ENCODE results near the gene SPN.

DNA sequence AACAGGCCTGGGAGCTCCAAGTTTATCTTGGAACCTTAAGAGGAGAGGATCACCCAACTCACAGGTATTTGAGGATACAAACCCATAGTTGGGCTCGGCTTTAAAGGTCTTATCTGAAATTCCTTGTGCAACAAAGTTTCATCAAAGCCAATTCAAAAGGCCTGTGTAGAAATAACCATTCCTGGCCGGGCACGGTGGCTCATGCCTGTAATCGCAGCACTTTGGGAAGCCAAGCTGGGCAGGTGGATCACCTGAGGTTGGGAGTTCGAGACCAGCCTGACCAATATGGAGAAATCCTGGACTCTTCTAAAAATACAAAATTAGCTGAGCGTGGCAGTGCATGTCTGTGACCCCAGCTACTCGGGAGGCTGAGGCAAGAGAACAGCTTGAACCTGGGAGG is 54.1 kb downstream of the SPN start:
- no peak for TF ChIP-seq POLR2A (IDR thresholded peaks at IDR 0.05)
- TF ChIP-seq, protein P1, sequence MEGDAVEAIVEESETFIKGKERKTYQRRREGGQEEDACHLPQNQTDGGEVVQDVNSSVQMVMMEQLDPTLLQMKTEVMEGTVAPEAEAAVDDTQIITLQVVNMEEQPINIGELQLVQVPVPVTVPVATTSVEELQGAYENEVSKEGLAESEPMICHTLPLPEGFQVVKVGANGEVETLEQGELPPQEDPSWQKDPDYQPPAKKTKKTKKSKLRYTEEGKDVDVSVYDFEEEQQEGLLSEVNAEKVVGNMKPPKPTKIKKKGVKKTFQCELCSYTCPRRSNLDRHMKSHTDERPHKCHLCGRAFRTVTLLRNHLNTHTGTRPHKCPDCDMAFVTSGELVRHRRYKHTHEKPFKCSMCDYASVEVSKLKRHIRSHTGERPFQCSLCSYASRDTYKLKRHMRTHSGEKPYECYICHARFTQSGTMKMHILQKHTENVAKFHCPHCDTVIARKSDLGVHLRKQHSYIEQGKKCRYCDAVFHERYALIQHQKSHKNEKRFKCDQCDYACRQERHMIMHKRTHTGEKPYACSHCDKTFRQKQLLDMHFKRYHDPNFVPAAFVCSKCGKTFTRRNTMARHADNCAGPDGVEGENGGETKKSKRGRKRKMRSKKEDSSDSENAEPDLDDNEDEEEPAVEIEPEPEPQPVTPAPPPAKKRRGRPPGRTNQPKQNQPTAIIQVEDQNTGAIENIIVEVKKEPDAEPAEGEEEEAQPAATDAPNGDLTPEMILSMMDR (IDR thresholded peaks at IDR 0.05) = no peak
